SW 1271 (cell line): Measurements from ENCODE around the gene IL1R1.

ENCODE experiments used
- DNase-seq, 2 experiments: peaks; one replicate each; lab custom pipeline; 2025; lab: John Stamatoyannopoulos, UW

Gene IL1R1

DNA sequence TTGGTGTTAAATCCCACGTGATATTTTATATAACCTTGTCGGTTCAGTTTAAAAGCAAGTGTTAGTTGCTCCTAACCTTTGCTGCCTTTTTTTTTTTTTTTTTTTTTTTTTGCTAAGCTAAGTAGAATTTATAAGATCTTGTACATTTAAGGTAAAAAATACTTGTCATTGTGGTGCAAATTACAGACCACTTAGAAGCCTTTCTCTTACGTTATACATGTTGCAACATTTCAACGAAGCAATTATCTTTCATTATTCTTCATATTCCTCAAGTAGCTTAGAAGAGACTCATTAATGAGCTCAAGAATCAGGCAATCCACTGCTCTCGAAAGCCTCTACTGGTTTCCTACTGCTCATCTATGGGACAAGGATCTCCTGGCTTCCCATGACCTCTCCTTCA, 29.4 kb downstream of the IL1R1 start:
- no peak for DNase-seq

GRCh38 chr2:102172745-102173144, 30.2 kb downstream of the IL1R1 start:
- DNase-seq: no peak

DNA sequence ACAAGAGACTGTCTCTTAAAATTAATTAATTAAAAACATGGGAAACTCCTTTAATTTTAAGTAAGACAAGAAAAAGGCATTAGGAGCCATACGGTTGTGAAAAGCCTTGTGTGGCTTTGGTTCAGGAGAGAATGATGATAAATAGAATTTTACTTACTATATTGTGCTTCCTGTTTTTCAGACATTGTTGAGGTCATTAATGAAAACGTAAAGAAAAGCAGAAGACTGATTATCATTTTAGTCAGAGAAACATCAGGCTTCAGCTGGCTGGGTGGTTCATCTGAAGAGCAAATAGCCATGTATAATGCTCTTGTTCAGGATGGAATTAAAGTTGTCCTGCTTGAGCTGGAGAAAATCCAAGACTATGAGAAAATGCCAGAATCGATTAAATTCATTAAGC, 33.6 kb downstream of the IL1R1 start:
- DNase-seq: no peak

DNA sequence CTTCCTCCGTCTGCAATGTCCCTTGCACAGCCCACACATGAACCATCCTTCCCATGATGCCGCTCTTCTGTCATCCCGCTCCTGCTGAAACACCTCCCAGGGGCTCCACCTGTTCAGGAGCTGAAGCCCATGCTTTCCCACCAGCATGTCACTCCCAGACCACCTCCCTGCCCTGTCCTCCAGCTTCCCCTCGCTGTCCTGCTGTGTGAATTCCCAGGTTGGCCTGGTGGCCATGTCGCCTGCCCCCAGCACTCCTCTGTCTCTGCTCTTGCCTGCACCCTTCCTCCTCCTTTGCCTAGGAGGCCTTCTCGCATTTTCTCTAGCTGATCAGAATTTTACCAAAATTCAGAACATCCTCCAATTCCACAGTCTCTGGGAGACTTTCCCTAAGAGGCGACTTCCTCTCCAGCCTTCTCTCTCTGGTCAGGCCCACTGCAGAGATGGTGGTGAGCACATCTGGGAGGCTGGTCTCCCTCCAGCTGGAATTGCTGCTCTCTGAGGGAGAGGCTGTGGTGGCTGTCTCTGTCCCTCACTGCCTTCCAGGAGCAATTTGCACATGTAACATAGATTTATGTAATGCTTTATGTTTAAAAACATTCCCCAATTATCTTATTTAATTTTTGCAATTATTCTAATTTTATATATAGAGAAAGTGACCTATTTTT, 35.4 kb downstream of the IL1R1 start:
- DNase-seq: no peak

GRCh38 chr2:102179061-102179460, 36.5 kb downstream of the IL1R1 start:
- no peak for DNase-seq

DNA sequence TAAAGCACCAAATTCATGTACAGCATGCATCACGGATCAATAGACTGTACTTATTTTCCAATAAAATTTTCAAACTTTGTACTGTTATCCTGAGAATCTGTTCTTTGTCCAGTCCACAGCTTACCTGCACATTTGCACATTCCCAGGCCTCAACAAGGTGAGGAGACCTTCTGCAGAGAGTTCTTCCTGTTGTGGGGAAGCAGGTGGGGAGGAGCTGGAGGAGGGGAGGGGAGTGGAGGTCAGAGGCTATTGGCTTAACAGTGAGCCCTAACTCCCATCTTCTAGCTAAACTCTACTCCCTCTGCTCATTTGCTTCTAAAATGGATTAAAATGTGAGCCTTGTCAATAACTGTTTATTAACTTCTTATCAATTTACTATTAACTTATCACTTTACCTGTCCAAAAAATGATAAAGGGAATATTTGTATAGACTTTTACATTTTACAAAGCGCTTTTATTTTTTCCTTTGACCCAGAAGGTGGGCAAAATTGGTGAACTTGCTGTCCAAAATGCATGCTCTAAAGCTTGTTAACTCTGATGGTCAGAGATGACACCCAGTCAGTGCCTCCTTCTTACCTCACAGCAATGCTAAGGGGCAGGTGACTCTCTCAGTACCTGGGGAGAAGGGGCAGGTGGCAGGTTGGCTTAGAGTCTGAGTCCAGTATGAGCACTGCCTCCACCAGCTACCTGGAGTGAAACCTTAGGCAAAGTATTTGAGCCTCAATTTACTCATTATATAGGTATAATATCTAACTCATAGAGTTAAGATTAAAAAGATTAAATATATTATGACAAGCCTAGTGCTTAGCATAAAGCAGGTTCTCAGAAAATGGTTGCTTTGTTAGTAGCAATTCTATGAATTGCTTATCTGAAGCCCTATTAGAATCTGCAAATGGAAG, 37.5 kb downstream of the IL1R1 start:
- DNase-seq: no peak

DNA sequence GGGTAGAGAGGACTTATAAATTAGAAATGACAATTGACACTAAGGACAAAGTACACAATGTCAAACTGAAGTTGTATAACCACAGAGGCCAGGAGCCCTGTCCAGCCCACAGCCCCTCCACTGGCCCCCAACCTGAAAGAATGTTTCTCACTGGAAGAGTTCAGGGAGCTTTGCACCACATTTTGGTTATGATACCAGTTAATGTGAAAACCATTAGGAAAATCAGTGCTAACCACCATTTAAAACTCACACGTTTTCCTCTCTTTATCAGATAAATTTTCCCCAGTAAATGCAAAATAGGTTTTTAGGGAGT, 38.1 kb downstream of the IL1R1 start:
- no peak for DNase-seq

DNA sequence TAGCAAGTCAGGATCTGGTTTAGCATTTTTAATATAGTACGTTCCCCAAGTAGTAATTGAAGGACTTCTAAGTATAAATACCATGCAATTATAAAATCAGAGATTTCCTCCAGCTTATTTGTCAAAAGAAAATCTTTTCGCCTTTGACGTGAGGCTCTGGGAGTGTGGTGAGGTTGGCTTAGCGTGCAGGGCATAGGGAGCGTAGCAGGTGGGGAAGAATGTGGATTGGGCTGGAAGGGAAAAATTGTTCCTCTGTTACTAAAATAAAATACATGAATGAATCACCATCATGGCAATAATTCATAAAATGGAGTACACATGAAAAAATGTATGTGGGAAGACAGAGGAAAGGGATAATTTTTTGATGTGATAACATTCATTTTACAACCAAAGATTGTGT, 38.8 kb downstream of the IL1R1 start:
- DNase-seq: no peak

GRCh38 chr2:102181919-102182635, 39.5 kb downstream of the IL1R1 start:
- no peak for DNase-seq

DNA sequence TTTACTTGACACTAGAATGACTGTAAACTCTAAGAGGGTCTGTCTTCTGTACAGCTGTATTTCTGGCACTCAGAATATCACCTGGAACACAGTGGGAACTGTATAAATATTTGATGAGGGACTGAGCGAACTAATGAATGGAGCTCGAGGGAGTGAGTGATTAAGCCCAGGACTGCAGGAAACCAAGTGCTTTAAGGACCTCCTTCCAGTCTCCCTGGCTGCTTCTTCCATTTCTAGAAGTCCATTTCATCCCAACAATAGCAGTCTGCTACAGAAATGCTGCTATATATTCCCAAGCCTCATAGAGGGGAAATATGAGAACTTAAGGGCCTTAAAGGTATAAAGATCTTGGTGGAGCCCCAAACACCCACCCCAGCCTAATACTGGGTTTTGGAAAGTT, 41.5 kb downstream of the IL1R1 start:
- no peak for DNase-seq

GRCh38 chr2:102184568-102184967, 42.0 kb downstream of the IL1R1 start:
- DNase-seq: no peak

GRCh38 chr2:102185347-102185746, 42.8 kb downstream of the IL1R1 start:
- DNase-seq: no peak

DNA sequence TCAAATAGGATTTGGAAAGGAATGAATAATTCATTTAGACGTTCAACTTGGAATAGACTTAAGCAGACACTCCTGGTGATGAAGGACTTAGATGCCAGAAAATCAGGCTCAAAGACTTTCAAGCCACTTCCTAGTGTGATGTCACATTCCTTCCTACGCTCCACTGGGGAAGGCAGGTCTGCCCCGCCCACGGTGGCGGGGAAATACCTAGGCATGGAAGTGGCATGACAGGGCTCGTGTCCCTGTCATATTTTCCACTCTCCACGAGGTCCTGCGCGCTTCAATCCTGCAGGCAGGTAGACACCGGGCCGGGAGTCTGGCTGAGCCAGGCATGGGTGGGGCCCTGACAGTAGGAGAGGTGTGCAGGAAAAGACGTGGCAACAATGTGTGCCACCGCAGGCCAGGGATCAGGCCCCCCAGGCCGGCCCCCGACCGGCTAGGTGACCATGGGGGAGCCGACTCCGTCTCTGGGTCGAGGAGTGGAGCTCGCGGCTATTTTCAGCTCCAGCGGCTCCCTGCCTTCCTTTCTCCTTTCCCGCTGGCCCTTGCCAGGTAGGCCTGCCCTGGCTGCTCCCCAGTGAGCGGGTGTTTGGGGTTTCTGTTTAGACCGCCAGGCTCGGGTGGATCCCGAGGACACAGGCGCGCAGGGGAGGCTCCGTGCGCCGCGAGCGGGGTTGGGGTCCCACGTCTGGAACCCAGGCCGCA, 44.4 kb downstream of the IL1R1 start, which contains the start of gene IL1RL2:
Gene IL1RL2 (plus strand): TSS at position 233 of the 705 bp plus-strand sequence. CDS start 845 bp downstream, outside the sequence.
- no peak for DNase-seq

DNA sequence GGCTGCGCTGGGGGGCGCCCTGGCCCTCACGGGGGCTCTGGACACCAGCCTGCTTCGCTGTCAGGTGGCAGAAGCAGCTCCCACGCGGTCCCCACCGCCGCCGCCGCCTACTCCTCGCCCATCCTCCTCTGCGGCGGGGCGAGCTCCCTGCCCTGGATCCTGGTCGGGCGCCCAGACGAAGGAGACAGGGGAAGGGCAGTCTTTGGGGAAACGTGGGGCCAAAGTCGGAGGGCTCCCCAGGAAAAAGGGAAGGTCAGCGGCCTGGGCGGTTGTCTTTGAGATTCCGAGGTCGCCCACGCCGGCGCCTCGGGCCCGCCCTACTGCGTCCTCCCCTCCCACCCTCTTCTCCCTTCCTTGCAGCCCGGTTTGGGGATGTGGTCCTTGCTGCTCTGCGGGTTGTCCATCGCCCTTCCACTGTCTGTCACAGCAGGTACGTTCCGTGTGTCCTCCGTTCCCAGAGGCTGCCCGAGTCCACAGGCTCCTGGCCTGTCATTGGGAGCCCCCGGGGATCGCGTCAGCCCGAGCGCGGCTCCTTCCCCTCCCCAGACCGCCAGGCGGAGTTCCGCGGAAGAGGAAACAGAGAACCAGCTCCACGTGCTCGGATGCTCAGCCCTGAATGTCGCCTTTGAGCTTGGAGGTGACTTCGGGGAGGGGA, 45.1 kb downstream of the IL1R1 start:
- DNase-seq: no peak

DNA sequence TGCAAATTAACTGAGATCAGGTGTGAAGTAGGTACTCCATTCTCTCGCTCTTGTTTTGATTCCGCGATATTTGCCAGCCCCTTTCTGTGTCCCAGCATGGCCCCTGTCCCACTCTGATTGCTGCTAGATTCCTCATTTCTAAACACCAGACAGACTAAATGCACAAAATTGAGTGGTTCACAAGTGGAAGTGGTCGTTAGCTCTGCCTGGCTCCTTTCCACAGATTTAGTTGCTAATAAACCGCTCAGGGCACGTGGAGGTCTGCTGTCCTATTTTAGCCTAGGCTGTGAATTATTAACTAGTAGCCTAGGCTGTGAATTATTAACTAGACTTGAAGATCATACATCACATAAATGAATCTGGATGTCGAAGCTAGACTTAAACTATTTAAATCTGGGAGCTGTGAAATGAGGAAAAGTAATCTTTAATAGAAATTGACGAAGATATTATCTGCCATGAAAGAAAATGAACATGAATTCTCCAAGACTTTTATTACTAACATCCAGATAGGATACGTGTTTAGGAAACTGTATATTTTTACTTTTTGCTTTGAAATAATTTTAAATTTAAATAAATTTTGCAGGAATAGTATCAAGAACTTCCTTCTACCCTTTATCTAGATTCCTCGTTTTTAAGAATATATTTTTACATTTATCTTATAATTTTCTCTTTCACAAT, 48.0 kb downstream of the IL1R1 start:
- no peak for DNase-seq

DNA sequence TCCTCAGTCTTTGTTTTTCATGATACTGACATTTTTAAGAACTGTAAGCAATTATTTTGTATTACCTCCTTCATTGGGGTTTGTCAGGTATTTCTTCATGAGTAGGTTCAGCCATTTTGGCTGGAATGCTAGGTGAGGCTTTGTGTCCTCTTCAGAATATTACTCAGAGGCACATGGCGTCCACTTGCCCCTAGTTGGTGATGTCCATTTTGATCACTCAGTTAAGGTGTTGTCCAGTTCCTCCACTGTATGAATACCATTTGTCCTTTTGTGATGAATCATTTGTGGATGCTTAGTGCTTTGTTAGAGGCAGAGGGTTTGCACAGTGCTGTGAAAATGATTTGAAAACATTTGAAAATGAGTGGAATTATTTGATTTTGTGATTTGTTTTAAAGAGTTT, 49.0 kb downstream of the IL1R1 start:
- no peak for DNase-seq

- no peak for DNase-seq
Observed at GRCh38 chr2:102193074-102193473, 50.5 kb downstream of the IL1R1 start.

- no peak for DNase-seq
Observed at GRCh38 chr2:102194609-102195268, 52.2 kb downstream of the IL1R1 start.

- DNase-seq: no peak
Observed at GRCh38 chr2:102197389-102198137, 55.0 kb downstream of the IL1R1 start.

GRCh38 chr2:102200539-102200938, 58.0 kb downstream of the IL1R1 start:
- no peak for DNase-seq
